Raji (cell line): ENCODE measurements around the gene GARIN5A.

Source experiments
- POLR2A ChIP-seq: IDR thresholded peaks from 2 replicates; pipeline ENCODE4 v1.6.1; 2011; ENCODE audit warnings: low read depth, low read length, control low read depth; ENCODE audit not compliant: insufficient read depth

Gene GARIN5A

GRCh38 chr19:50485284-50485955, 8.8 kb upstream of the GARIN5A start:
- no peak for TF ChIP-seq POLR2A

DNA sequence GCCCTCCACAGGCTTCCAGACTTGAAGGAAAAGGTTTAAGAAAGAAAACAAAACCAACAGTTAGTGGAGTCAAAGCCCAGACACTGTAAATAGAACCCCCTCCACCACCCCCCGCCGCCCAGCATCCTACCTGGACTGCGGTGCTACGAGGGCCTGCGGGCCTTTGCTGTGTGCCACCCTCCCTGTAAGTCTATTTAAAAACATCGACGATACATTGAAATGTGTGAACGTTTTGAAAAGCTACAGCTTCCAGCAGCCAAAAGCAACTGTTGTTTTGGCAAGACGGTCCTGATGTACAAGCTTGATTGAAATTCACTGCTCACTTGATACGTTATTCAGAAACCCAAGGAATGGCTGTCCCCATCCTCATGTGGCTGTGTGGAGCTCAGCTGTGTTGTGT, 6.3 kb upstream of the GARIN5A start:
- no peak for TF ChIP-seq POLR2A

DNA sequence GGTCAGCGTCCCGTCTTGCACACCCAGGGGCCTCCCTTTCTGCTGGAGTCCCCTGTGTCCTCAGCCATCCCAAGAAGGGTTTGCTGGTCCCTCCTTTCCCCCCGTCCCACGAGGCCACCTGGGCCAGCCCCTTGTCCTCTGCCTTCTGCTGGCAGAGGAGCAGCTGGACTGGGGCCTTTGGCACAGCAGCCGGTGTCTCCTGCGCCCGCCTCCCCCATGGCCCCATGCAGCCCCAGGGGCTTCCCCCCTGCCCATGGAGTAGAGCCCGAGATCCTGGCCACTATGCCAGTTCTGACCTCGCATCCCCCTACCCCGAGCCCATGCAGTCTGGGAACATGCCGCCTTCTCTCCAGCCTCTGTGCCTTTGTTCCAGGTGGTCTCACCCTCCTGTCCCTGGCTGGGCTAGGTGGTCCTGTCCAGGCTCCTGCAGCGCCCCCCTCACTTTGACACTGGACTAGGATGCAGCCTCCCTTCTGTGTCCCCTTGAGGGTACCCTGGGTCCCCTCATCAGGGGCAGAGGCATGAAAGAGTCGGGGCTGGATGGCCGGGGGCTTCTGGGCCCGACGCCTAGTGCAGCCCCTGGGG, 5.7 kb upstream of the GARIN5A start:
- TF ChIP-seq POLR2A, result no peak

GRCh38 chr19:50481351-50482149, 4.9 kb upstream of the GARIN5A start:
- TF ChIP-seq POLR2A, result no peak

DNA sequence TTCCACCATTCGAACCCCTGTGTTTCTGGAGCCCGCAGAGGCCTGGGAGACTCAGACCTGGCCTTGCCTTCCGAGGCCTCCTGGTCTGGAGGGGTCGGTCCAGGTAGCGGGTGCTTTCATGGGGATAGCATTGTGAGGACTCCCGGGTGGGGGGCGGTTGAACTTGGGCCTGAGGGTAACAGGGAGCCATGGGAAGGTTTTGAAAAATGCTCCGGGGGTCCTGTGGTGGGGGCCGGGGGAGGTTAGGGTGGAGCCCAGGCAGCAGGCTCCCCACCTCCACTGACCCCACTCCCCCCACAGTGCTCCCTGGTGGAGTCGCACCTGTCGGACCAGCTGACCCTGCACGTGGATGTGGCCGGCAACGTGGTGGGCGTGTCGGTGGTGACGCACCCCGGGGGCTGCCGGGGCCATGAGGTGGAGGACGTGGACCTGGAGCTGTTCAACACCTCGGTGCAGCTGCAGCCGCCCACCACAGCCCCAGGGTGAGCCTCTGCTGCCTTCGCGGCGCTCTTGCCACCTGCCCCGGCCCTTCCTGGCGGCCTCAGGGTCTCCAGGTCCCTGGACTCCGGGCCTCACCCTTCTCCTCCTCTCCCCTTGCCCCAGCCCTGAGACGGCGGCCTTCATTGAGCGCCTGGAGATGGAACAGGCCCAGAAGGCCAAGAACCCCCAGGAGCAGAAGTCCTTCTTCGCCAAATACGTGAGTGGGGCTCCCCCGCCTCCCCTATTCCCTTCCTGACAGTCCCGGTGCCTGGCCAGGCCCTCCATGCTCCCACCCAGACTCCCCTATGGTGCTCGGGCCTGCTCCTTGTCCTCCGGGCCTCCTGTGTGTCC, 3.8 kb upstream of the GARIN5A start:
- no peak for TF ChIP-seq POLR2A

DNA sequence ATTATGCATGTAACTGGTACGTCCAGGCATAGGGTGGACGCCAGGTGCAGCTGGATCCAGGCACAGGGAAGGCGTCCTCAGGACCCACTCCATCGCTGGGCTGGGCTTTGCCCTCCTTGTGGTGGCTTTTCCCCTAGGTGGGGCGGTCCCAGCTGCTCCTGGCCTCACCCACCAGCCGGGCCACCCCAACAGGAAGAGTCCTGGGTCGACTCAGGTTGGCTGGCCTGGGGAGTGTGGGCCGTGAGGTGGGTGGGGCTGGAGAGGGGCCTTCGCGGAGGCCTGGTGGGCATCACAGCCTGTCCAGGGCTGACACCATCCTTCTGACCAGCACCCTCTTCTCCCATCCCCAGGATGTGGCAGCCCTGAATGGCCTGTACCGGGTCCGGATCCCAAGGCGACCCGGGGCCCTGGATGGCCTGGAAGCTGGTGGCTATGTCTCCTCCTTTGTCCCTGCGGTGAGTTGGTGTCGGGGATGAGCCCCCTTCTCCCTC, 3.2 kb upstream of the GARIN5A start:
- TF ChIP-seq POLR2A, result no peak

GRCh38 chr19:50478901-50479715, 2.5 kb upstream of the GARIN5A start:
- no peak for TF ChIP-seq POLR2A

GRCh38 chr19:50477751-50478515, 1.3 kb upstream of the GARIN5A start:
- no peak for TF ChIP-seq POLR2A

DNA sequence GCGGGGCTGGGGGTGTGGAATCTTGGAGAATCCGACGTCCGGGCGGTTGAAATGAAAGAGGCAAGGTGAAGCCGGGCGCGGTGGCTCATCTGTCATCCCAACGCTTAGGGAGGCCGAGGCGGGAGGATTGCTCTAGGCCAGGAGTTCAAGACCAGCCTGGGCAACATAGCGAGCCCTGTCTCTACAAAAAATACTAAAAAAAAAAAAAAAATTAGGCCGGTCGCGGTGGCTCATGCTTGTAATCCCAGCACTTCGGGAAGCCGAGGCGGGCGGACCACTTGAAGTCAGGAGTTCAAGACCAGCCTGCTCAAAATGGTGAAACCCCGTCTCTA, 225 bp upstream of the GARIN5A start:
- no peak for TF ChIP-seq POLR2A

DNA sequence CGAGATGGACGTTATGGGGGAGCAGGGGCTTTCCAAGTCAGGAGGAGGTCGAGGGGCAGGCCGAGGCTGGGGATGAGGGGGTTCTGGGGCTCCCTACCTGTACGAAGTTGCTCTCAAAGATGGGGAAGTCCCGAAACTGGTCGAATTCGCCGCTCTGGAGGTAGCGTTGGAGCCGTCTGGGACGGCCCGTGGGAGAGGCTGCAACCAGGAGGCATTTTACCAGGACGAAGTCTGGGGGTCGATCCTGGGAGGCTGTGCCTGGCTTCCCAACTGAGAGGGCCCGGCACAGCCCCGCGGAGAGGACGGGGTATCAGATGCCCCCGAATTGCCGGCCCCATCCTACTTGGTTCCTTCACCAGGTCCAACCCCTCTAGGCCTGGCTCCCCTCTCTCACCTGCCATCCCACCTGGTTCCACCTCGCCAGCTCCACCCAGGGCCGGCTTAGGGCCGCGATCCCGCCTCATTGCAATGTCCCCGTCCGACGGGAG, 868 bp downstream of the GARIN5A start:
- TF ChIP-seq POLR2A, result no peak

DNA sequence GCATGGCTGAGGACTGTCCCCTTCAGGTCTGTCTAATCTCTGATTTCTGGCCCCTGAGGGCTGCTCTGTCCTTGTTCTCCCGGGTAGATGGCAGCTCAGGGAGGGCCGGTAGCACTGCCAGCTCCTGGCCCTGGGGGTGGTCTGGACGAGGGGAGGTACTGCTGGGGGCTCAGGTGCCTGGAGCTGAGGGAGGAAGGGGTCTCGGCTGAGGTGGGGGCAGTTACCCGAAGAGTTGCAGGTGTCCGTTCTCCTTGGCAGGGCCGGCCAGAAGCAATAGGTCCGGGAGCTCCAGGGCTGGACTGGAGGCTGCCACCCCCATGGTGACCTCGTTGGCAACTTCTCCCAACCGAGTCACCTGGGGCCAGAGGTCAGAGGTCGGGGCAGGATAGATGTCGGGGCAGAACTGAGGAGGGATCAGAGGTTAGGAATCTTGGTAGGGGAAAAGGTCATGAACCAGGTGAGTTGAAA, 1.5 kb downstream of the GARIN5A start:
- TF ChIP-seq POLR2A, result no peak

DNA sequence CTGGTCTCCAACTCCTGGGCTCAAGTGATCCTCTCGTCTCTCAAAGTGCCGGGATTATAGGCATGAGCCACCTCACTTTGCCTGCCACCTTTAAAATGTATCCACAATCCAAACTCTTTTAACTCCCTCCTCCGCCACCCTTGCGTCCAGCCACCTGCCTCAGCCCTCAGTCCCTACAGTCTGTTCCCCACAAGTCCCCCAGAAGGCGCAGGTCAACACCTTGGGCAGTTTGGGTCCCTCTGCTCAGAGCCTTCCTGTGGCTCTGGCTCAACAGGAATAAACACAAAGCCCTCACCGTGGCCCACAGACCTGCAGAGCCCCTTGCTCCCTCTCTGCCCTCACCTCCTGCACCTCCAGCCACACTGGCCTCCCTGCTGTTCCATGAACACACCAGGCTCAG, 7.8 kb downstream of the GARIN5A start:
- no peak for TF ChIP-seq POLR2A

- no peak for TF ChIP-seq POLR2A
Measured at GRCh38 chr19:50467566-50467965, 9.1 kb downstream of the GARIN5A start.

DNA sequence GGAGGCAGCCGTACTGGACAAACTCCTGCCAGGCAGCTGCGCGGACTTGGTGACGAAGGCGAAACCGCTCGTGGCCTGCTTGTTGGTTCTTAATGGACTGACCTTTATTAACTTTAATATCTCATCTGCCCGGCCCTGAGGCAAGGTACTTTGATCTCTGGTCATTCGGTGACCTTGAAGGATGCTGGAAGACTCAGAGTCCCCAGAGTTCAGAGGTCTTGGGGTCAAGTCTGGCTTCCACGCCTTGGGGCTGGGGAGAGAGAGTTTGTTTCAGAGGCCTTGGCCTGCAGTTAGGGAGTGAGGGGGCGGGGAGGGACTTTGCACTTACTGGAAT, 10.0 kb downstream of the GARIN5A start:
- TF ChIP-seq POLR2A, result no peak
